Activated effector memory CD4-positive, alpha-beta T cell treated with Interleukin-2 at 50 U/mL for 16 hours (primary cell): ENCODE measurements around the gene KCNN2.
"Not testable (repeated sequence)": the region's sequence is repeated elsewhere in the genome, so short reads cannot be mapped to it uniquely, and the experiment has no call there.

Experiments
- DNase-seq: peaks from one replicate; pipeline ENCODE4 v3.0.0-alpha.2; 2020

Gene KCNN2

DNA sequence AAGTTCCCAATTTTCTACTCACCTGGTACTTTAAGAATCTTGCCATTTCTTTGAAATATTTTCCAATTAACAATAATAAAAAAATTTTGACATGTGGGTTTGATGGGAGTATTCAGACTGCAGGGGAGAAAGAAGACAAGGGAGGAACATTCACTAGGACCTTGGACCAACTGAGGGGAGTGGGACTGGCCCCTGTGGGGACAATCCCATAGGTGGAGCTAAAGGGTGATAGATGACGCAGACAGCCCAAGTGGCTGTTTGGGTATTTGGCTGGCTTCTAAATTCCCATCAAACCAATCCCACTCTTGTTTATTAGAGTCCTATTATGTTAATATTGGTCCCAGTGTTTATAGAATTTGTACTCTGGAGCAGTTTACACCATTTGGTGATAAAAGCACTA lies 65.3 kb downstream of the KCNN2 start:
- no peak for DNase-seq

DNA sequence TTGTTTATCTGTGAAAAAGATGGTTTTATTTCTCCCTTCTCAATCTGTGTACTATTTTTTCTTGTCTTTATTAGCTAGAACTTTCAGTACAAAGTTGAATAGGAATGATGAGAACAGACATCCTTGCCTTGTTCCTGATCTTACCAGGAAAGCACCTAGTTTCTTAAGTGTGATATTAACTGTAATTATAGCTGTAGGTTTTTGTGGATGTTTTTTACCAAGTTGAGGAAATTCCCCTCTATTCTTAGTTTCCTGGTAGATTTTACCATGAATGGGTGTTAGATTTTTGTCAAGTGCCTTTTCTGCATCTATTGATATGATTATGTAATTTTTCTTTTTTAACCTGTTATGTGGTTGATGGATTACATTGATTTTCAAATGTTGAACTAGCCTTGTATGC lies 68.7 kb downstream of the KCNN2 start:
- no peak for DNase-seq

DNA sequence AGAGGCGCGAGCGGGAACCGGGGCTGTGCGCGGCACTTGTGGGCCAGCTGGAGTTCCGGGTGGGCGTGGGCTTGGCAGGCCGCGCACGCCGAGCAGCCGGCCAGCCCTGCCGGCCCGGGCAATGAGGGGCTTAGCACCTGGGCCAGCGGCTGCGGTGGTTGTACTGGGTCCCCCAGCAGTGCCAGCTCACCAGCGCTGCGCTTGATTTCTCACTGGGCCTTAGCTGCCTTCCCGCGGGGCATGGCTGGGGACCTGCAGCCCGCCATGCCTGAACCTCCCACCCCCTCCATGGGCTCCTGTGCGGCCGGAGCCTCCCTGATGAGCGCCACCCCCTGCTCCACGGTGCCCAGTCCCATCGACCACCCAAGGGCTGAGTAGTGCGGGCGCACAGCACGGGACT lies 70.8 kb downstream of the KCNN2 start:
- DNase-seq, result not testable (repeated sequence)

- no peak for DNase-seq
Observed at GRCh38 chr5:114434396-114435219, 72.7 kb downstream of the KCNN2 start.

GRCh38 chr5:114435220-114435481 lies 73.3 kb downstream of the KCNN2 start:
- no peak for DNase-seq

DNA sequence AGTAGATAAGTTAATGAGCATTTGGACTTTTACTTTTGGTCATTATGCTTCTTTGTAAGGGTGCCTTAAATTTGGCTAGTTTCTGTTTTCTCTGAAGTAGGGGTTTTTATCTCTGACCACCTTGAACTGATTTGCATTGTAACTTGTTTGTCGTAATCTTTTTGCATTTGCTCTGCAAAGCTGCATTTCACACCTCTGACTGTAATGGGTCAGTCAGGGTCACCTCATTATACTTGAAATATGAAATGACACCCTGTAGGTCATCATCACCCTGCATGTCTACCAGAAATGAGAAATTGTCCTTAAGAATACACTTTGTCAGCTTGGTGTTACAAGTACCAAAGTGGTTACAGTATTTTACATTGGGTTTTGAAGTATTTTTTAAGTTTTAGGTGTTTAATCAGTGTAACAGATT lies 74.0 kb downstream of the KCNN2 start:
- DNase-seq, result no peak

GRCh38 chr5:114437936-114438335 lies 76.1 kb downstream of the KCNN2 start:
- no peak for DNase-seq

GRCh38 chr5:114438471-114438870 lies 76.6 kb downstream of the KCNN2 start:
- no peak for DNase-seq

DNA sequence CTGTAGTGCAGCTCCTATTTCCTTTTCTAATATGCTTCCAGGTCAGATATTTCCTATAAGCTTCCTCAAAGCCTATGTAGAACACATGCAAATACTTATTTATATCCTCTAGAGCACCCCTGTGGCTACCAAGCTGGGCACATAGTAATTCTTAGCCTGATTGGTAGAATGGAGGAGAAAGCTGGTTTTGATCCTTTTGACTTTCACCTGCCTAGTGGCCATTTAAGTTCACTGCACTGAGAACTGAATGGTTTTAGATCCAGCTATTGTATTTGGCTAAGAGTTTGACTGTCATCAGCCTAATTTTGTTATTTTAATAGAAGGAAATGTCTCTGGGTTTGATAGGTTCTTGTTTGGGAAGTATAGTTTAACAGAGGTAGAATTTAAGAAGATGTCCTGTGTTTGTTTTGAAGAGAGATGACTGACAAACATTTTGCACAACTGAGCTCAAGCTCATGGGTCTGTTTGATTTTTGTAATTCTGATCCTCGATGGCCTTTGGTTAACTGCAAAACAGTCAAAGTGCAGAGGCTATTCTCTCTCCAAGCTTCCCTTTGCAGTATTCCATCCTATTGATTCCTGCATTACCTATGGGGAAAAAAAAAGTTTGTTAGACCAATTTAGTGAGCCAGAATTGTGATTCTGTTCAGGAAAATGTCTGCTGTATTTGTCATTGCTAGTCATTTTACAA lies 85.4 kb downstream of the KCNN2 start:
- DNase-seq, result no peak

GRCh38 chr5:114448481-114448880 lies 86.6 kb downstream of the KCNN2 start:
- no peak for DNase-seq

GRCh38 chr5:114449860-114450421 lies 88.1 kb downstream of the KCNN2 start:
- DNase-seq, result peak; percentile 4

DNA sequence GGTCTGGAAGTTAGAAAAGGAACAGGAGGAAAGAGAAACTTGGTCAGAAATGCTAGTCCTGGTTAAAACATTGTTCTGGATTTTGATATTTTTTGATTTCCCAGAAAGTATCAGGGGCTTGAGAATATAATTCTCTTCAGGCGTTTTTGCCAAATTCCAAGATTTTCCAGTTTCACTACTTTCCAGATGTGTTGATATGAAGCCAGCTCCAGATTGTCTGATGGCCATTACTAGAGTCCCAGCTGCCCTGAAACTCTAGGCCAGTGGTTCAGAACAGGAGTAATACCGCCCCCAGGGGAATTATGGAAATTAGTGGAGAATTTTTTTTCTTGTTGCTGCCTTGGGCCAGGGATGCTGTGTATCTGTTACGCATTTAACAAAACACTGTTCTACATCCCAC lies 88.6 kb downstream of the KCNN2 start:
- DNase-seq, result no peak

DNA sequence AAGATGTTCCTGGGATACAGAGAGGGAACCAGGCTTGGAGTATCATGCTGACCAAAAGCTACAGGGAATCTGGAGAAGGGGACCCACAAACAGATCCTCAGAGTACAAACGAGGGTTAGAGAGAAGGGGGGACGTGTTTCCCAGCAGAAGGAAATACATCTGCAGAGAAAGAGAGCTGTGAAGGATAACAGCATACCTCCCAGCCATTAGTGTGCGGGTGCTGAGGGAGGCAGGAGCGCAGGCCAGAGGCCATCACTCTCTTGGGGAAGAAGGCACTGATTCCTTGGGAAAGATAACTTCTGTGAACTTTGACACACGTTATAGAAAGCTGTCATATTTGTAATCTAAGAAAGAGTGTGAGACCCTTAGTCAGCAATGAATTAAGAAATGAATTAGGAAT lies 96.9 kb downstream of the KCNN2 start:
- no peak for DNase-seq

GRCh38 chr5:114467171-114467570 lies 105.3 kb downstream of the KCNN2 start:
- DNase-seq, result no peak

DNA sequence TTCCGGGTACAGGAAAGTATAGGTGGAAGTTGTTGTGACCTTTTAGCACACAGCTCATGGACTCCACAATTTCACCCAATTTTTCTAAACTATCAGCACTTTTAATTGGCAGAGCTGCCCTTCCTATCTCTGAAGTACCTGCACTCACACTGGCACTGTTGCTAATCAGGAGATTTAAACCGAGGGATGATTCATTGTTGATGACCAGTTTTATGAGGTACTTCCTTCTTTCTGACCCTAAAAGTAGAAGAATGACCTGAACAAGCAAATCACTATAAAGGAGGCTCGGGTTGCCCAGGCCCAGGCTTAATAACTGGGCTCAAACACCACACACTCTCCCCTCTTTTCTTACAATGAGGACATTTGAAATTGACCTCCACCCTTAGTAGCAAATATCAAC lies 105.9 kb downstream of the KCNN2 start:
- DNase-seq, result no peak

DNA sequence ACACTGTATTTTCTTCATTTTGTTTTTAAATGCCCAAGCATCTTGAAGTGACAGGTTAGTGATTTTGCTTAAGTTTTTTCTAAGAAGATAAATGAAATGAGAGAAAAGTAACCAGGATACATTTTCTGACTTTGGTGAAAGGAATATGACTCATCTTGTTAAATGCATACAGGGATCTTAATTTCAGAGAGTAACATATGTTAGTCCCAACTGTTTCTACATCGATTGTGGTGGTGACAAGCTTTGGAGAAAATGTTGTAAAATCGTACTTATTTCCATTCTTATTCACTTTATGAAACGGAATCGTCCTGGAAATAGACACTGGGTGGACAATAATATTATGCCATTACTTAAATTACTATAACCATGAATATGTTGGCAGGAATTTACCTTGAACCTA lies 107.5 kb downstream of the KCNN2 start:
- no peak for DNase-seq

DNA sequence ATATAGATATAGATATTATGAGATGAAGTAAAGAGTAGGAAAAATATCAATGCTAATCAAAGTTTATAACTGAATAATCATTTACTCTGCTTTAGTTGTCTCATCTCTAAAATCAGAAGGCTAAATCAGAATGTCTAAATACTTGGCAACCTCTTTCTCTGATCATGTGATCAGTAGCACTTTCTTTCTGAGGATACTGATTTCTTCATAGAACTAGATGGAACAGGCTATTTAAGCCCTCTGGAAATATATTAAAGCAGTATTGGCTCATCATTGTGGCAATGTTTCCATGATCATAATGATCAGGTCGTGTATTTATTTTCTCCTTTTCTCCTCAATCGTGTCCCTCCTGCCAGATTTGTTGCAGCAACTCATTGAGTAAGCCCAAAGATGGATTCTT lies 109.7 kb downstream of the KCNN2 start:
- DNase-seq, result no peak

GRCh38 chr5:114473541-114473940 lies 111.7 kb downstream of the KCNN2 start:
- DNase-seq, result no peak

- DNase-seq, result no peak
Observed at GRCh38 chr5:114477816-114478334, 116.0 kb downstream of the KCNN2 start.

GRCh38 chr5:114500756-114501155 lies 138.9 kb downstream of the KCNN2 start:
- no peak for DNase-seq

DNA sequence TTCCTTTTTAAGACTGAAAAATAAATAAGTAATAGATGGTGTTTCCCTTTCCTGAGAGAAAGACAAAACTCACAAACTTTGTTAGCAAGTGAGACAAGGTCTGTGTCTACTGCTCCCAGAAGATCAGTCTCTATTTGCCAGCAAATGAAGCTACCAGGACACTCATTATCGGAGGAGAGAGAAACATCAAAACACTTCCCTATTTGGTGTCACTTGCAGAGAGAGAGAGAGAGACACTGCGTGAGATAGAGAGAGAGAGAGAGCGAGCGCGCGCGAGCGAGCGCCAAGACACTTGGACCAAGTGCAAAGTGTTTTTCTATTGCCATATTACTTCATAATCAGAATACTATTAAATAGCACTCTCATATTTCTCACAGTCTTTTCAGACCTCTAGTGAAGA lies 142.7 kb downstream of the KCNN2 start:
- DNase-seq, result no peak

DNA sequence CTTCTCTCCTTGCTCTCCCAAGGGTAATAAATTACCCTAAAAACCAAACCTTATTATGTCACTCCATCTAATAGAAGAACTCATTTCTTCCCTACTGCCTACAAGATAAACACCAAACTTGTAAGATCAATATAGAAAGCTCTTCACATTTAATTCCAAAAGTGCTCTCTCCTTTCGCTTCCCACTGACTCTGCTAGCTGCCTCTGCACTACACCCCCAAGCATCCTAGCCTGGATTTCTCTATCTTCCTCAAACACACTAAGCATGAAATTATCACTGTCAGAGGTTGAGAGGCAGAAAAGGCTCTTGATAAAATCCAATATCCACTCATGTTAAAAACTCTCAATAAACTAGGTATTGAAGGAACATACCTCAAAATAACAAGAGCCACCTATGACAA lies 162.4 kb downstream of the KCNN2 start:
- no peak for DNase-seq

DNA sequence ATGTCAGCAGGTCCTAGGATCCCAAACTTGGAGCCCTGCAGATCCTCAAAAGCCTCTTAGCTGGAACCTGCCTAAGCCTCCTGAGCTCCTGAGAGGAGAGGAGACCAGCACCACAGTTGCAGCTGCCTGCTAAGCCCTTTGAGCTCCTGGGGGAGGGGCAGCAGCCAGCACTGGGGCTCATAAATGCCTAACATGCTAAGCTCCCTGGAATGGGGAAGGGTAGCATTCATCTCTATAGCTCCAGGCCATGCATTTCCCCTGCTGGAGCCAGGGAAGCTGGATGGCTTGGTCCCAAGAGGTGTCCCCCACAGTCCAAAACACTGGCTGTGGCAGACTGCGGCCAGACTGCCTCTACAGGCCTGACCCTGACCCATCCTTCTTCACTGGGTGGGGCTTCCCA lies 182.7 kb downstream of the KCNN2 start:
- no peak for DNase-seq
